SK-N-SH treated with all-trans-retinoic acid at 6 μM for 48 hours (cell line): Measurements from ENCODE around the gene RNF144A.
"Not testable (repeated sequence)": the region's sequence is repeated elsewhere in the genome, so short reads cannot be mapped to it uniquely, and the experiment has no call there.

ENCODE experiments used
- ATAC-seq: fragments of 200-7000 bp; cut with Tn5 transposase; 3 replicates; pipeline ENCODE4 v1.9.1; 2020; ENCODE audit warnings: mild to moderate bottlenecking, moderate library complexity
- ARNTL ChIP-seq: fragments of 450-650 bp; formaldehyde crosslinking; IDR thresholded peaks from 2 replicates; pipeline ENCODE4 v1.5.0; 2020; ENCODE audit warnings: low read depth, mild to moderate bottlenecking, moderate library complexity, borderline replicate concordance
- BACH2 ChIP-seq: fragments of 250-450 bp; sonication (Bioruptor Pico); IDR thresholded peaks from 2 replicates; pipeline ENCODE4 v1.9.0; 2021; ENCODE audit warnings: mild to moderate bottlenecking, borderline replicate concordance
- CSDC2 ChIP-seq: fragments of 250-450 bp; sonication (Bioruptor Pico); IDR thresholded peaks from 2 replicates; pipeline ENCODE4 v1.5.0; 2020; ENCODE audit warnings: mild to moderate bottlenecking, moderate library complexity
- ESRRG ChIP-seq: fragments of 250-450 bp; sonication (Bioruptor Pico); IDR thresholded peaks from 2 replicates; pipeline ENCODE4 v1.6.1; 2021; ENCODE audit warnings: mild to moderate bottlenecking
- ISL1 ChIP-seq: fragments of 250-450 bp; sonication (Bioruptor Pico); IDR thresholded peaks from 2 replicates; pipeline ENCODE4 v2.1.2; 2022; ENCODE audit warnings: mild to moderate bottlenecking, moderate library complexity
- OSR1 ChIP-seq: fragments of 250-450 bp; sonication (Bioruptor Pico); IDR thresholded peaks from 2 replicates; pipeline ENCODE4 v1.8.0; 2022; ENCODE audit warnings: moderate library complexity, mild to moderate bottlenecking, inconsistent platforms
- RARB ChIP-seq: fragments of 250-450 bp; sonication (Bioruptor Pico); IDR thresholded peaks from 2 replicates; pipeline ENCODE4 v1.8.0; 2021; ENCODE audit warnings: mild to moderate bottlenecking, moderate library complexity
- SNAI2 ChIP-seq: fragments of 250-450 bp; sonication (Bioruptor Pico); IDR thresholded peaks from 2 replicates; pipeline ENCODE4 v1.5.0; 2020; ENCODE audit warnings: mild to moderate bottlenecking, moderate library complexity
- TCF4 ChIP-seq: fragments of 250-450 bp; sonication (Bioruptor Pico); IDR thresholded peaks from 2 replicates; pipeline ENCODE4 v1.8.0; 2021; ENCODE audit warnings: mild to moderate bottlenecking, moderate library complexity, borderline replicate concordance
- TOX ChIP-seq: fragments of 250-450 bp; sonication (Bioruptor Pico); IDR thresholded peaks from 2 replicates; pipeline ENCODE4 v1.8.0; 2021; ENCODE audit warnings: mild to moderate bottlenecking, moderate library complexity, borderline replicate concordance
- ZC3H10 ChIP-seq: fragments of 250-450 bp; sonication (Bioruptor Pico); IDR thresholded peaks from 2 replicates; pipeline ENCODE4 v1.5.1; 2021; ENCODE audit warnings: mild to moderate bottlenecking, moderate library complexity
- ZFP3 ChIP-seq: fragments of 250-450 bp; sonication (Bioruptor Pico); IDR thresholded peaks from 2 replicates; pipeline ENCODE4 v1.5.0; 2020; ENCODE audit warnings: mild to moderate bottlenecking, moderate library complexity
- ZFP30 ChIP-seq: fragments of 450-650 bp; formaldehyde crosslinking; IDR thresholded peaks from 2 replicates; pipeline ENCODE4 v1.5.0; 2022; ENCODE audit warnings: mild to moderate bottlenecking, moderate library complexity
- ZNF565 ChIP-seq: fragments of 450-650 bp; formaldehyde crosslinking; conservative IDR thresholded peaks from 2 replicates; pipeline ENCODE4 v1.5.0; 2020; ENCODE audit warnings: low read depth, mild to moderate bottlenecking, moderate library complexity
- ZNF70 ChIP-seq: fragments of 450-650 bp; formaldehyde crosslinking; IDR thresholded peaks from 2 replicates; pipeline ENCODE4 v1.5.0; 2020; ENCODE audit warnings: mild to moderate bottlenecking, moderate library complexity
- ZNF8 ChIP-seq: fragments of 450-650 bp; formaldehyde crosslinking; IDR thresholded peaks from 2 replicates; pipeline ENCODE4 v1.5.0; 2020; ENCODE audit warnings: mild to moderate bottlenecking, moderate library complexity
- TF ChIP-seq, protein P1 (sequence below): fragments of 250-450 bp; sonication (Bioruptor Pico); IDR thresholded peaks from 2 replicates; pipeline ENCODE4 v1.5.1; 2021; ENCODE audit warnings: mild to moderate bottlenecking, moderate library complexity
- TF ChIP-seq, protein P2 (sequence below): fragments of 250-450 bp; sonication (Bioruptor Pico); IDR thresholded peaks from 2 replicates; pipeline ENCODE4 v1.5.1; 2020; ENCODE audit warnings: low read depth, mild to moderate bottlenecking, moderate library complexity
- TF ChIP-seq, protein P3 (sequence below): fragments of 250-450 bp; sonication (Bioruptor Pico); IDR thresholded peaks from 2 replicates; pipeline ENCODE4 v1.8.0; 2021; ENCODE audit warnings: low read depth, mild to moderate bottlenecking, moderate library complexity, borderline replicate concordance
- TF ChIP-seq, protein P4 (sequence below): fragments of 250-450 bp; sonication (Bioruptor Pico); IDR thresholded peaks from 2 replicates; pipeline ENCODE4 v1.8.0; 2020; ENCODE audit warnings: mild to moderate bottlenecking, moderate library complexity, borderline replicate concordance

RNF144A gene

DNA sequence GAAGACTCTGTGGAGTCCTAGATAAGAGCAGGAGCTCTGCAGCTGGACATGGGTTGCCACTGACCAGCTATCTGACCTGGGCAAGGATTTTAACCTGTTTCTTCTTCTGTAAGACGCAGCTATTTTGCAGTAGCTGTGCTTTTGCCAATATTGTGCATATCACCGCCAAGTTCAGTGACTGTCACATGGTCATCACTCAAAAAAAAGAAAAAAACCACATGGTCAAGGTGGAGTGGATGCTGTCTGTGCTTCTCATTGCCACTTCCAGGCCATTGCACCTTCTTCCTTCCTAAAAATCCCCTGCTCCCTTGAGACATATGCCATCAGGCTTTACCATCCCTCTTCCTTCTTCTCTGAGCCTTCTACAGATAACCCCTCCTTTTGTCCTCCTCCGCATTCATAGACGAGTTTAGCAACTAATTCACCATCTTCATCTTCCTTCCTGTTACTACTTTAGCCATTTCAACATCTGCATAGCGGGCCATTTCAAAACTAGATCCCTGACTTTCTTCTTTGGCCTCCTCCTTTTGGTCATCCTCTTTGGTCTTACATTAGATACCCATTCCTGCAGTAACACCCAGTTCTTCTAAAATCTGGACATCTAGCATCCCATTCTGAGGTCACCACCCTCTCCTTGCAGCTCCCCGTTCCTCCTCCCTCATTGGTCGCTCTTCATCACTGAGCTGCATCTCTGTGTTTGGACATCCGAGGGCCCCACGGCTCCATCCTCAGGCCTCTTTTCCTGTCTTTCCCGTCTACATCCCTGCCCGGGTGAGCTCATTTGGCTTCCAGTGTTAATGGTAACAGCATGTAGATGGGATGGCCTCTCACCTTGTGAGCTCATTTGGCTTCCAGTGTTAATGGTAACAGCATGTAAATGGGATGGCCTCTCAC is 17.8 kb downstream of the RNF144A start:
- TF ChIP-seq ARNTL: no peak
- no peak for TF ChIP-seq ESRRG (CRISPR knock-in tag)
- no peak for TF ChIP-seq BACH2 (CRISPR knock-in tag)
- TF ChIP-seq RARB (CRISPR knock-in tag): no peak
- no peak for TF ChIP-seq SNAI2 (CRISPR knock-in tag)
- no peak for TF ChIP-seq ZNF8 (CRISPR knock-in tag)
- TF ChIP-seq, protein P1, sequence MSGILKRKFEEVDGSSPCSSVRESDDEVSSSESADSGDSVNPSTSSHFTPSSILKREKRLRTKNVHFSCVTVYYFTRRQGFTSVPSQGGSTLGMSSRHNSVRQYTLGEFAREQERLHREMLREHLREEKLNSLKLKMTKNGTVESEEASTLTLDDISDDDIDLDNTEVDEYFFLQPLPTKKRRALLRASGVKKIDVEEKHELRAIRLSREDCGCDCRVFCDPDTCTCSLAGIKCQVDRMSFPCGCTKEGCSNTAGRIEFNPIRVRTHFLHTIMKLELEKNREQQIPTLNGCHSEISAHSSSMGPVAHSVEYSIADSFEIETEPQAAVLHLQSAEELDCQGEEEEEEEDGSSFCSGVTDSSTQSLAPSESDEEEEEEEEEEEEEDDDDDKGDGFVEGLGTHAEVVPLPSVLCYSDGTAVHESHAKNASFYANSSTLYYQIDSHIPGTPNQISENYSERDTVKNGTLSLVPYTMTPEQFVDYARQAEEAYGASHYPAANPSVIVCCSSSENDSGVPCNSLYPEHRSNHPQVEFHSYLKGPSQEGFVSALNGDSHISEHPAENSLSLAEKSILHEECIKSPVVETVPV (CRISPR knock-in tag): no peak
- TF ChIP-seq ZFP30: no peak
- TF ChIP-seq, protein P2, sequence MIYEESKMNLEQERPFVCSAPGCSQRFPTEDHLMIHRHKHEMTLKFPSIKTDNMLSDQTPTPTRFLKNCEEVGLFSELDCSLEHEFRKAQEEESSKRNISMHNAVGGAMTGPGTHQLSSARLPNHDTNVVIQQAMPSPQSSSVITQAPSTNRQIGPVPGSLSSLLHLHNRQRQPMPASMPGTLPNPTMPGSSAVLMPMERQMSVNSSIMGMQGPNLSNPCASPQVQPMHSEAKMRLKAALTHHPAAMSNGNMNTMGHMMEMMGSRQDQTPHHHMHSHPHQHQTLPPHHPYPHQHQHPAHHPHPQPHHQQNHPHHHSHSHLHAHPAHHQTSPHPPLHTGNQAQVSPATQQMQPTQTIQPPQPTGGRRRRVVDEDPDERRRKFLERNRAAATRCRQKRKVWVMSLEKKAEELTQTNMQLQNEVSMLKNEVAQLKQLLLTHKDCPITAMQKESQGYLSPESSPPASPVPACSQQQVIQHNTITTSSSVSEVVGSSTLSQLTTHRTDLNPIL (CRISPR knock-in tag): no peak
- TF ChIP-seq TCF4 (CRISPR knock-in tag): no peak
- TF ChIP-seq ZFP3: no peak
- no peak for TF ChIP-seq TOX (CRISPR knock-in tag)
- no peak for TF ChIP-seq ZNF70 (CRISPR knock-in tag)
- TF ChIP-seq ZNF565: no peak
- TF ChIP-seq OSR1 (CRISPR knock-in tag): no peak
- TF ChIP-seq CSDC2 (CRISPR knock-in tag): no peak
- TF ChIP-seq, protein P3, sequence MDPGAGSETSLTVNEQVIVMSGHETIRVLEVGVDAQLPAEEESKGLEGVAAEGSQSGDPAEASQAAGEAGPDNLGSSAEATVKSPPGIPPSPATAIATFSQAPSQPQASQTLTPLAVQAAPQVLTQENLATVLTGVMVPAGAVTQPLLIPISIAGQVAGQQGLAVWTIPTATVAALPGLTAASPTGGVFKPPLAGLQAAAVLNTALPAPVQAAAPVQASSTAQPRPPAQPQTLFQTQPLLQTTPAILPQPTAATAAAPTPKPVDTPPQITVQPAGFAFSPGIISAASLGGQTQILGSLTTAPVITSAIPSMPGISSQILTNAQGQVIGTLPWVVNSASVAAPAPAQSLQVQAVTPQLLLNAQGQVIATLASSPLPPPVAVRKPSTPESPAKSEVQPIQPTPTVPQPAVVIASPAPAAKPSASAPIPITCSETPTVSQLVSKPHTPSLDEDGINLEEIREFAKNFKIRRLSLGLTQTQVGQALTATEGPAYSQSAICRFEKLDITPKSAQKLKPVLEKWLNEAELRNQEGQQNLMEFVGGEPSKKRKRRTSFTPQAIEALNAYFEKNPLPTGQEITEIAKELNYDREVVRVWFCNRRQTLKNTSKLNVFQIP (CRISPR knock-in tag): no peak
- TF ChIP-seq ZC3H10 (CRISPR knock-in tag): no peak
- no peak for ATAC-seq

DNA sequence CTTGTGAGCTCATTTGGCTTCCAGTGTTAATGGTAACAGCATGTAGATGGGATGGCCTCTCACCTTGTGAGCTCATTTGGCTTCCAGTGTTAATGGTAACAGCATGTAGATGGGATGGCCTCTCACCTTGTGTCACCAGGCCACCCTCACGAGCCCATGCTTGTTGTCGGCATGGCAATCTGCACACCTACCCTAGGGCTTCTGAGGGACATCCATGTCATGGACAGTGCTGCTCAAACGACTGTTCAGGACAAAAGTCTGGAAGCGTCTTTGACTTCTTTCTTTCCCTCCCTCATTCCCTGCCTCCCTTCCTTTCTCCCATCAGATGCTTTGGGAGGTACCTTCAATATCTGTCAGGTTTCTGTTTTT is 18.4 kb downstream of the RNF144A start:
- ATAC-seq: not testable (repeated sequence)

DNA sequence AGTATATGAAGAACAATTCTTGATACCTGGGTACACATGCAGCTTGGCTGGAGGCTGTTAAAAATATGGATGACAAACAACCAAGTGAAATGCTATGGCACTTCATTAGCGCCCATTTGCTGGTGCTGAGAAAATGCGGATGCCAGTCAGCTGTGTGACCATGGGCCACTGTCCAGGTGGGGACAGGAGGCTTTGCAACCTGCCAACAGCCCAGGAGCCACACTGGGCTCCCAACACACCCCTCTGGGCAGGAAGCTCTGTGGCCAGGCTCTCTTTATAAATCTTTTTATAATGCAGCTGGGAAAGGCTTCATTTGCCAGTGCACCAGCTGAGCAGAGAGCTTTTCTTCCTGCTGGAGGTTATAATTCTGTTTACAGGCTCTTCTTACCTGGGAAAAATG is 19.9 kb downstream of the RNF144A start:
- no peak for TF ChIP-seq OSR1 (CRISPR knock-in tag)
- no peak for TF ChIP-seq ZNF565
- TF ChIP-seq, protein P3 (CRISPR knock-in tag): no peak
- no peak for TF ChIP-seq ISL1 (CRISPR knock-in tag)
- no peak for TF ChIP-seq TOX (CRISPR knock-in tag)
- TF ChIP-seq ESRRG (CRISPR knock-in tag): no peak
- no peak for TF ChIP-seq TCF4 (CRISPR knock-in tag)
- TF ChIP-seq, protein P1 (CRISPR knock-in tag): no peak
- TF ChIP-seq, protein P4, sequence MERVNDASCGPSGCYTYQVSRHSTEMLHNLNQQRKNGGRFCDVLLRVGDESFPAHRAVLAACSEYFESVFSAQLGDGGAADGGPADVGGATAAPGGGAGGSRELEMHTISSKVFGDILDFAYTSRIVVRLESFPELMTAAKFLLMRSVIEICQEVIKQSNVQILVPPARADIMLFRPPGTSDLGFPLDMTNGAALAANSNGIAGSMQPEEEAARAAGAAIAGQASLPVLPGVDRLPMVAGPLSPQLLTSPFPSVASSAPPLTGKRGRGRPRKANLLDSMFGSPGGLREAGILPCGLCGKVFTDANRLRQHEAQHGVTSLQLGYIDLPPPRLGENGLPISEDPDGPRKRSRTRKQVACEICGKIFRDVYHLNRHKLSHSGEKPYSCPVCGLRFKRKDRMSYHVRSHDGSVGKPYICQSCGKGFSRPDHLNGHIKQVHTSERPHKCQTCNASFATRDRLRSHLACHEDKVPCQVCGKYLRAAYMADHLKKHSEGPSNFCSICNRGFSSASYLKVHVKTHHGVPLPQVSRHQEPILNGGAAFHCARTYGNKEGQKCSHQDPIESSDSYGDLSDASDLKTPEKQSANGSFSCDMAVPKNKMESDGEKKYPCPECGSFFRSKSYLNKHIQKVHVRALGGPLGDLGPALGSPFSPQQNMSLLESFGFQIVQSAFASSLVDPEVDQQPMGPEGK: no peak
- ATAC-seq: no peak
